ENCODE results near the gene LNPEP.

DNA sequence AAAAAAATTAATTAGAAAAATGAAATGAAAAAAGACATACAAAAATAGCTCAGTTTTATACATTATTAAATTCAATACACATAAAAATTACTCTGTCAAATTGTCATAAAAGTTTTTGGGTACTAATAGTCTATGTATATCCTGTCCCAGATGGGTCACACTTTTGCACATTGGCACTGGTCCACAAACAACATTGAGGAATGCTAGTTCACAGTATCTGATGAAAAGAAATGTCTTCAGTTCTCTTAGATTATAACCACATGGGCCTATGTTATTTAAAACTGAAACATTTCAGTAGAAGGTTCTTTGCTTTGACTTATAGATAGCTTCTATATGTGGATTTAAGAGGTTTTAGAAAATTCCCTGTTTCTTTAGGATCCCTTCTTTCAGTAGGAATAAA, 39.8 kb downstream of the LNPEP start:
- TF ChIP-seq, protein P1, sequence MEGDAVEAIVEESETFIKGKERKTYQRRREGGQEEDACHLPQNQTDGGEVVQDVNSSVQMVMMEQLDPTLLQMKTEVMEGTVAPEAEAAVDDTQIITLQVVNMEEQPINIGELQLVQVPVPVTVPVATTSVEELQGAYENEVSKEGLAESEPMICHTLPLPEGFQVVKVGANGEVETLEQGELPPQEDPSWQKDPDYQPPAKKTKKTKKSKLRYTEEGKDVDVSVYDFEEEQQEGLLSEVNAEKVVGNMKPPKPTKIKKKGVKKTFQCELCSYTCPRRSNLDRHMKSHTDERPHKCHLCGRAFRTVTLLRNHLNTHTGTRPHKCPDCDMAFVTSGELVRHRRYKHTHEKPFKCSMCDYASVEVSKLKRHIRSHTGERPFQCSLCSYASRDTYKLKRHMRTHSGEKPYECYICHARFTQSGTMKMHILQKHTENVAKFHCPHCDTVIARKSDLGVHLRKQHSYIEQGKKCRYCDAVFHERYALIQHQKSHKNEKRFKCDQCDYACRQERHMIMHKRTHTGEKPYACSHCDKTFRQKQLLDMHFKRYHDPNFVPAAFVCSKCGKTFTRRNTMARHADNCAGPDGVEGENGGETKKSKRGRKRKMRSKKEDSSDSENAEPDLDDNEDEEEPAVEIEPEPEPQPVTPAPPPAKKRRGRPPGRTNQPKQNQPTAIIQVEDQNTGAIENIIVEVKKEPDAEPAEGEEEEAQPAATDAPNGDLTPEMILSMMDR (IDR thresholded peaks at IDR 0.05; ENCODE audit: low read depth, low read length, poor library complexity, severe bottlenecking): no peak
- TF ChIP-seq EZH2phosphoT487 (IDR thresholded peaks at IDR 0.05; ENCODE audit: borderline replicate concordance, low read length): no peak
